AG04449 (cell line): ENCODE measurements around the gene FBXW8.

Experiments
- CTCF ChIA-PET: fragments of 350-600 bp; formaldehyde crosslinking; extraction: SDS; loops from one replicate; lab custom pipeline; 2021; ENCODE audit warnings: antibody characterized with exemption; lab: Yijun Ruan, JAX
- POLR2A ChIA-PET: fragments of 400-600, 350-600 bp; formaldehyde crosslinking; extraction: SDS; loops from one replicate; lab custom pipeline; 2020; ENCODE audit warnings: antibody characterized with exemption, inconsistent platforms; lab: Yijun Ruan, JAX
- DNase-seq: peaks from one replicate; pipeline ENCODE4 v3.0.0-alpha.2; 2010; ENCODE audit warnings: low read depth, low spot score
- H3K4me3 ChIP-seq: 2 replicates; pipeline ENCODE4 v1.5.1; 2011; ENCODE audit warnings: low read depth, mild to moderate bottlenecking, control low read depth, low read length
- TF ChIP-seq, protein P1 (sequence below): IDR thresholded peaks from one replicate; pipeline ENCODE4 v1.5.1; 2011; ENCODE audit warnings: mild to moderate bottlenecking, moderate library complexity, low read length, control low read depth, inconsistent platforms; ENCODE audit not compliant: insufficient read depth; ENCODE audit errors: missing control alignments

The FBXW8 gene

DNA sequence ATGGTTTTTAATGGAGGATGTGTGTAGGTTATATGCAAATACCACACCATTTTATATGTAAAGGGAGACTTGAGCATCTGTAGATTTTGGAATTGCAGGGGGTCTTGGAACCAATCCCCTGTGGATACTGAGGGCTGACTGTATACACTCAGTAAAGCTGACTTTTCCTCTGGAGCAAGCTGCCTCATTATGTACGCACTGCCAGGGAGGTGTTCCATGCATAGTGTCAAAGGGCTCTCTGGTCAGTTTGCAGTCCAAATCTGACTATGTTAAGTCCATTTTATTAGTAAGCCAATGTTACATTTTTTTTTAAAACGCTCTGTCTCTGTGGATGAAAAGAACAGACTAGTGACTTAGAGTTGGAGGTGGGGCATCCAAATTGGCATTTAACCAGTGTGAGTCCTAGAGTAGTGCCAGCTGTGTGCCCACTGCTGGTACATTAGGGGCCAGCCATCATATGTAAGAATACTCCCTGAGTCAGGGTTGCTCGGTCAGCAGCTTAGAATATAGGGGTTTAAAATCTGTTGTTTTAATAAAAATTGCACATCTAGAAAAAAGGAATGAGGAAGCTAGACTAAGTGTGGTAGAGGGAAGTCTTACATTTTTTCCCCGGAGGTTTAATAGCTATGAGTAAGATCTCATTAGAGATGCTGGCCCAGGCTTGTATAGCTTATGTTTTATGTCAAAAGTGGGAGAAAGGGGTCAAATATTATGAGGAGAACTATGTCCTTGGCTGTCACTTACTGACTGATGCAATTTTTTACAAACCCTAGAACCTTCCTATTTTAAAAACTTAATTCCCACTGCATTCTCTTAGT, 101.4 kb downstream of the FBXW8 start:
- H3K4me3 ChIP-seq, result no peak overlapping the region
- TF ChIP-seq, protein P1, sequence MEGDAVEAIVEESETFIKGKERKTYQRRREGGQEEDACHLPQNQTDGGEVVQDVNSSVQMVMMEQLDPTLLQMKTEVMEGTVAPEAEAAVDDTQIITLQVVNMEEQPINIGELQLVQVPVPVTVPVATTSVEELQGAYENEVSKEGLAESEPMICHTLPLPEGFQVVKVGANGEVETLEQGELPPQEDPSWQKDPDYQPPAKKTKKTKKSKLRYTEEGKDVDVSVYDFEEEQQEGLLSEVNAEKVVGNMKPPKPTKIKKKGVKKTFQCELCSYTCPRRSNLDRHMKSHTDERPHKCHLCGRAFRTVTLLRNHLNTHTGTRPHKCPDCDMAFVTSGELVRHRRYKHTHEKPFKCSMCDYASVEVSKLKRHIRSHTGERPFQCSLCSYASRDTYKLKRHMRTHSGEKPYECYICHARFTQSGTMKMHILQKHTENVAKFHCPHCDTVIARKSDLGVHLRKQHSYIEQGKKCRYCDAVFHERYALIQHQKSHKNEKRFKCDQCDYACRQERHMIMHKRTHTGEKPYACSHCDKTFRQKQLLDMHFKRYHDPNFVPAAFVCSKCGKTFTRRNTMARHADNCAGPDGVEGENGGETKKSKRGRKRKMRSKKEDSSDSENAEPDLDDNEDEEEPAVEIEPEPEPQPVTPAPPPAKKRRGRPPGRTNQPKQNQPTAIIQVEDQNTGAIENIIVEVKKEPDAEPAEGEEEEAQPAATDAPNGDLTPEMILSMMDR, result no peak
- DNase-seq, result peak; percentile 50
- CTCF ChIA-PET, result interaction anchor here (1.1 to 7.2 kb wide), 2 partner anchors 11 to 12 kb away, joined by 7 to 62 read pairs; no protein-coding TSS in a partner anchor
- POLR2A ChIA-PET, result interaction anchor here (1.0 kb wide), 1 partner anchor 21 kb away, joined by 4 read pairs; no protein-coding TSS in a partner anchor

DNA sequence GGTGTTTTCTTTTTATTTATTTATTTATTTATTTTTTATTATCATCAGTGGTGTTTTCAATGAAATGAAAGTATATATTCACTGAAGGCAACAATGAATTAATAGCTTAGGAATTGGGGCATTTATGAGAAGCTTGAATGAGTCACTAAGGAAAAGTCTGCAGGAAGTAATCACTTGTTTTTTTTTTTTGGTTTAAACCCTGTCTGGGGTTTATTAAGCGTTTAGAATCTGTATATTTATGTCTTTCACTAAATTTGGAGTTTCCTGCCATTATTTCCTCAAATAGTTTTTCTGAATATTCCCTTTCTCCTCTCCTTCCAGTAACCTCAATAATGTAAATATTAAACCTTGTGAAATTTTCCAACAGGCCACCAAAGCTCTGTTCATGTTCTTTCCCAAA, 103.0 kb downstream of the FBXW8 start:
- POLR2A ChIA-PET, result interaction anchor here (0.7 kb wide), 1 partner anchor 89 kb away, joined by 3 read pairs; no protein-coding TSS in a partner anchor
- CTCF ChIA-PET, result interaction anchor here (0.9 to 7.2 kb wide), 2 partner anchors 10 to 24 kb away, joined by 3 to 62 read pairs; no protein-coding TSS in a partner anchor
- no peak overlapping the region for H3K4me3 ChIP-seq
- DNase-seq, result no peak
- TF ChIP-seq, protein P1, result no peak

DNA sequence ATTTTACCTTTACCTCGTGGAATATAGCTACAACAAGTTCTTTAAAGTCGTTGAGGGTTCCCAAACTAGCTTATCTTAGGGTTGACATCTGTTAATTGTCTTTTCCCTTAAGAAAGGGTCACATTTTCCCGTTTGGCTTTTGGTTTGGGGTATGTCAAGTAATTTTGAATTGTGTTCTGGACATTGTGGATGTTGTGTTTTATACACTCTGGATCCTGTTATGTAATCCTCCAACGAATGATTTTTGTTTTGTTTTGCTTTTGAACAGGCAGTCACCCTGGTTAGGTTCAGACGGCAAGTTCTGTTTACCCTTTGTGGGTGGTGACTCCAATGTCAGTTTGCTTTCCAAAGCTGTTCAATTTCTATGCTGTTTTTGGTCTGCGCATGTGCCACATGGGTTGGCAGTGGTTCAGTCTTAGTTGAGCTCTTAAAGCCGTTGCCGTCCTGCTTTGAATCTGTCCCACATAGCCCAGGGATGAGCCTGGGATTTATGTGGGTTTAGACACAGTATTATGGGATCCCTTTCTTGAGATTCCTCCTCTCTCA, 103.7 kb downstream of the FBXW8 start:
- TF ChIP-seq, protein P1, result no peak
- no peak for DNase-seq
- ChIA-PET CTCF (interaction anchor here (0.9 to 7.2 kb wide), 2 partner anchors 10 to 24 kb away, joined by 3 to 62 read pairs; no protein-coding TSS in a partner anchor), POLR2A (interaction anchor here (0.7 kb wide), 1 partner anchor 35 kb away, joined by 3 read pairs; no protein-coding TSS in a partner anchor)
- H3K4me3 ChIP-seq, result no peak overlapping the region

DNA sequence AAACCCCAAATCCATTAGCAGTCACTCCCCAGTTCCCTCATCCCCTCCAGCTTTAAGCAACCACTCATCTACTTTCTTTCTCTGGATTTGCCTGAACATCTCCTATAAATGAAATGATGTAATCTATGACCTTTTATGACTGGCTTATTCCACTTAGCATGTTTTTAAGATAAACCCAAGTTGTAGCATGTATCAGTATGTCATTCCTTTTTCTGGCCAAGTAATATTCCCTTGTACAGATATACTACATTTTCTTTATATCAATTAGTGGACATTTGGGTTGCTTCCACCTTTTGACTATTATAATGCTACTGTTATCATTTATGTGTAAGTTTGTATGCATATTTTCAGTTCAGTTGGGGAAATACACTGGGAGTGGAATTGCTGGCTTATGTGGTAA, 105.1 kb downstream of the FBXW8 start:
- TF ChIP-seq, protein P1, result no peak
- CTCF ChIA-PET, result interaction anchor here (2.8 to 7.2 kb wide), 2 partner anchors 8 to 10 kb away, joined by 18 to 62 read pairs; no protein-coding TSS in a partner anchor
- H3K4me3 ChIP-seq, result no peak overlapping the region
- POLR2A ChIA-PET, result no interaction called here
- no peak for DNase-seq

DNA sequence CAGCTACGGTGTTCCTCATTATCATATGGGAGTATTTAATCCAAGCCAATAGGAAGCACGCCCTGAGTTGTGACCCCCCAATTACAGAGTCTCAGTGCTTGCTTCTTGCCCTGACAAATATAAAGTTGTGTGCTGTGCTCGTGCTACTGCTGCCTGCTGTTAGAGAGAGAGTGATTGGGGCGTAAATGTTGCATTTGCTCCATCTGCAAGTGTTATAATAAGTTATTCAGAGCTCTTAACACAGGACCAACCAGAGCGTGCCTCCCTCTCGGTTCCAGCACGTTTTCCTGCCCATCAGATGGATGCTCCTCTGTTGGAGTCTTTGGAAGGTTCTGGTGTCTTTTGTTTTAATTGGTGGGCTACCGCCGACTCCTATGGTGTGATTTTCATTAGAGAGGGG, 107.1 kb downstream of the FBXW8 start:
- TF ChIP-seq, protein P1, result no peak
- DNase-seq, result no peak
- no peak overlapping the region for H3K4me3 ChIP-seq
- ChIA-PET POLR2A (no interaction called here), CTCF (interaction anchor here (1.2 to 2.8 kb wide), 3 partner anchors 8 to 15 kb away, joined by 3 to 18 read pairs (median 7); no protein-coding TSS in a partner anchor)

DNA sequence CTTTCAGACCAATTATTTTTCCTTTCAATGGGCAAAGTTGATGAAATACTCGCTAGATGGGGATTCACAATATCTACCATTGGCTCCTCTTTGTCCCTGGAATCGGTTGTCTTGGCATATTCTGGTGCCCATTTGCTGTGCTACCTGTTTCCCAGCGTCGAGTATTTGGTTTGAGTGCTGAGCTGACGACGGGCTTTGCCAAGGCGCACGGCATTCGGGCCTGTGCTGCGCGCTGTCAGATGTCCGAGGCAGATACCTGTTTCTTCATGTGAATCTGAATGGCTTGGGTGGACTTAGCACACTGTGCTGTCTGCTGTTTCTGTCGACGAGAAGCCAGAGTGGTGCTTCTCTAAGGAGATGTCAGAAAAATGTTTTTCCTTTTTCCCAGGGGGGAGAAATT, 107.5 kb downstream of the FBXW8 start:
- TF ChIP-seq, protein P1, result no peak
- ChIA-PET CTCF (interaction anchor here (1.2 to 2.8 kb wide), 3 partner anchors 8 to 14 kb away, joined by 3 to 18 read pairs (median 7); no protein-coding TSS in a partner anchor), POLR2A (no interaction called here)
- DNase-seq, result no peak
- no peak overlapping the region for H3K4me3 ChIP-seq
